GM12878 (cell line): ENCODE measurements around the gene TTLL4. TPM values are rescaled to one million over a fixed set of nuclear protein-coding genes. Genes with fewer than 3 reads are reported as not detected.

Source experiments
- ATAC-seq: fragments of 200-7000 bp; cut with Tn5 transposase; 3 replicates; pipeline ENCODE4 v1.9.1; 2020; ENCODE audit warnings: mild to moderate bottlenecking, moderate library complexity
- BruUV-seq: library from RNA; stranded (reverse); fragments of 400-500 nt; replicated peaks from 2 replicates; lab custom pipeline; 2021; lab: Mats Ljungman, UMichigan
- CTCF ChIA-PET: fragments of 300-600 bp; sonication (Branson Sonifier 250); formaldehyde crosslinking; extraction: SDS; loops from one replicate; lab custom pipeline; 2021; ENCODE audit warnings: inconsistent platforms; lab: Yijun Ruan, JAX
- POLR2A ChIA-PET: fragments of 350-600 bp; formaldehyde crosslinking; extraction: SDS; loops from one replicate; lab custom pipeline; 2021; ENCODE audit warnings: inconsistent platforms; lab: Charles Lee
- RAD21 ChIA-PET: fragments of 300-600 bp; sonication (Branson Sonifier 250); formaldehyde crosslinking; loops from one replicate; lab custom pipeline; 2023; ENCODE audit warnings: antibody characterized with exemption; ENCODE audit not compliant: unreplicated experiment; lab: Charles Lee
- SMC1A ChIA-PET: fragments of 300-600 bp; sonication (Branson Sonifier 250); formaldehyde crosslinking; loops from one replicate; lab custom pipeline; 2023; ENCODE audit not compliant: unreplicated experiment, uncharacterized antibody; lab: Charles Lee
- DNase-seq: peaks from one replicate; pipeline ENCODE4 v3.0.0-alpha.2; 2011; ENCODE audit warnings: low read depth, low spot score
- FAIRE-seq: peaks from 3 replicates; lab custom pipeline; 2011; peaks lifted over from hg19 to GRCh38; lab: Jason Lieb, UNC
- H2AFZ ChIP-seq: 2 replicates; pipeline ENCODE4 v1.6.0; 2011; ENCODE audit warnings: low read depth, low read length, control low read depth; ENCODE audit not compliant: control insufficient read depth
- H3K27ac ChIP-seq: 2 replicates; pipeline ENCODE4 v1.5.1; 2011; ENCODE audit warnings: control low read depth; ENCODE audit not compliant: control insufficient read depth, insufficient read depth
- H3K27me3 ChIP-seq, 2 experiments: replicated peaks in 1 of 2; 2 replicates each; pipeline versions ENCODE4 v1.6.0 to v1.6.1; 2011; ENCODE audit warnings: low read length in 1 of 2; ENCODE audit not compliant: control insufficient read depth in 2 of 2, insufficient read depth in 2 of 2
- H3K36me3 ChIP-seq, 2 experiments: 2 replicates each; pipeline ENCODE4 v1.5.1; 2011; ENCODE audit warnings: low read length in 1 of 2; ENCODE audit not compliant: control insufficient read depth in 2 of 2, insufficient read depth in 2 of 2
- H3K4me1 ChIP-seq: 2 replicates; pipeline ENCODE4 v1.6.1; 2011; ENCODE audit warnings: mild to moderate bottlenecking, low read length, moderate library complexity, mixed read lengths; ENCODE audit not compliant: control insufficient read depth, insufficient read depth
- H3K4me2 ChIP-seq: 2 replicates; pipeline ENCODE4 v1.6.0; 2011; ENCODE audit warnings: control low read depth; ENCODE audit not compliant: control insufficient read depth, insufficient read depth
- H3K4me3 ChIP-seq: fragments of 200-600 bp; sonication (generic); 2 replicates; pipeline ENCODE4 v1.5.1; 2016
- H3K79me2 ChIP-seq: 2 replicates; pipeline ENCODE4 v1.6.0; 2011; ENCODE audit warnings: low read length; ENCODE audit not compliant: control insufficient read depth, insufficient read depth
- H3K9ac ChIP-seq: 2 replicates; pipeline ENCODE4 v1.8.0; 2011; ENCODE audit warnings: low read length, control low read depth, mixed read lengths; ENCODE audit not compliant: control insufficient read depth, insufficient read depth
- H3K9me3 ChIP-seq: replicated peaks from 3 replicates; pipeline ENCODE4 v1.5.1; 2011; ENCODE audit warnings: mild to moderate bottlenecking, low read length; ENCODE audit not compliant: control insufficient read depth, insufficient read depth
- H4K20me1 ChIP-seq: 2 replicates; pipeline ENCODE4 v1.6.0; 2011; ENCODE audit not compliant: control insufficient read depth, insufficient read depth
- ATF3 ChIP-seq: IDR thresholded peaks from 2 replicates; pipeline ENCODE4 v1.6.1; 2011; ENCODE audit warnings: low read depth, mild to moderate bottlenecking, low read length, moderate library complexity, borderline replicate concordance; ENCODE audit errors: extremely low read depth
- BCL11A ChIP-seq: IDR thresholded peaks from 2 replicates; pipeline ENCODE4 v1.6.1; 2011; ENCODE audit warnings: low read depth, low read length
- BCL3 ChIP-seq: IDR thresholded peaks from 2 replicates; pipeline ENCODE4 v1.6.1; 2011; ENCODE audit warnings: borderline replicate concordance, low read depth, mild to moderate bottlenecking, moderate library complexity, low read length; ENCODE audit not compliant: insufficient read depth, poor library complexity, severe bottlenecking
- CBX5 ChIP-seq: sonication (generic); IDR thresholded peaks from 2 replicates; pipeline ENCODE4 v1.6.1; 2016; ENCODE audit warnings: low read depth, moderate library complexity, mild to moderate bottlenecking, inconsistent platforms
- DPF2 ChIP-seq: fragments of 450-650 bp; IDR thresholded peaks from 2 replicates; pipeline ENCODE4 v1.6.1; 2017; ENCODE audit warnings: mild to moderate bottlenecking
- EP300 ChIP-seq, 2 experiments: fragments of 150-350 bp in 1 of 2; IDR thresholded peaks; 2 replicates each; pipeline ENCODE4 v1.6.1; 2011 to 2012; ENCODE audit warnings: low read depth in 2 of 2, low read length in 2 of 2, borderline replicate concordance in 1 of 2, improper control_type of control experiment in 1 of 2, inconsistent platforms in 1 of 2; ENCODE audit not compliant: control insufficient read depth in 1 of 2
- JUNB ChIP-seq: IDR thresholded peaks from 2 replicates; pipeline ENCODE4 v1.6.1; 2016; ENCODE audit warnings: antibody characterized with exemption, mild to moderate bottlenecking
- KLF5 ChIP-seq: fragments of 450-650 bp; IDR thresholded peaks from 2 replicates; pipeline ENCODE4 v1.6.1; 2014; ENCODE audit warnings: mild to moderate bottlenecking; ENCODE audit not compliant: partially characterized antibody
- MEF2B ChIP-seq: fragments of 450-650 bp; IDR thresholded peaks from 2 replicates; pipeline ENCODE4 v1.6.1; 2018; ENCODE audit warnings: mild to moderate bottlenecking, moderate library complexity; ENCODE audit not compliant: partially characterized antibody, poor library complexity, severe bottlenecking
- RCOR1 ChIP-seq: conservative IDR thresholded peaks from 2 replicates; pipeline ENCODE4 v1.6.1; 2012; ENCODE audit warnings: low read depth, low read length, improper control_type of control experiment
- SPI1 ChIP-seq: IDR thresholded peaks from 2 replicates; pipeline ENCODE4 v1.6.1; 2011; ENCODE audit warnings: low read depth, mild to moderate bottlenecking, low read length, moderate library complexity, borderline replicate concordance; ENCODE audit not compliant: insufficient read depth
- SRF ChIP-seq, 2 experiments: IDR thresholded peaks; 2 replicates each; pipeline ENCODE4 v1.6.1; 2011; ENCODE audit warnings: low read depth in 2 of 2, low read length in 2 of 2, mild to moderate bottlenecking in 1 of 2, moderate library complexity in 1 of 2
- TCF7 ChIP-seq: IDR thresholded peaks from 2 replicates; pipeline ENCODE4 v1.6.1; 2014; ENCODE audit warnings: antibody characterized with exemption, borderline replicate concordance
- YY1 ChIP-seq: IDR thresholded peaks from 2 replicates; pipeline ENCODE4 v1.6.1; 2011; ENCODE audit warnings: low read depth, mild to moderate bottlenecking, low read length
- ZNF207 ChIP-seq: fragments of 450-650 bp; IDR thresholded peaks from 2 replicates; pipeline ENCODE4 v1.6.1; 2014; ENCODE audit warnings: antibody characterized with exemption, mild to moderate bottlenecking, borderline replicate concordance
- ZNF217 ChIP-seq: fragments of 450-650 bp; IDR thresholded peaks from 2 replicates; pipeline ENCODE4 v1.6.1; 2017; ENCODE audit warnings: antibody characterized with exemption, mild to moderate bottlenecking
- WGBS: methylation state at CpG from one replicate; pipeline ENCODE4 v1.1.6; 2016; ENCODE audit warnings: low lambda C conversion rate; ENCODE audit not compliant: insufficient replicate concordance, insufficient coverage; ENCODE audit errors: missing lambda C conversion rate; 5-methylcytosine and 5-hydroxymethylcytosine counted together
- in situ Hi-C: fragments of 300-500 bp; cut with MboI; formaldehyde crosslinking; loops from 9 replicates; pipeline ENCODE4 v1.14.3; 2018; ENCODE audit warnings: mixed read lengths
- intact Hi-C: fragments of 100-400 bp; cut with micrococcal nuclease; formaldehyde crosslinking; loops from one replicate; pipeline ENCODE4 v1.14.2; 2022; ENCODE audit not compliant: unreplicated experiment
- polyA plus RNA-seq, 11 experiments: library from polyadenylated mRNA; depleted of rRNA in 4 of 11; unstranded in 6 of 11; stranded (reverse) in 5 of 11; fragments of >200 nt; fragmentation: Nextera tagmentation in 4 of 11; fragmentation: Illumina TruSeq in 1 of 11; extraction: Ambion mirVana in 4 of 11; extraction: Trizol in 1 of 11; gene quantifications; 1 replicate in 1 of 11; 2 replicates in 10 of 11; pipeline versions ENCODE4 v1.2.1 to v1.2.3, GENCODE V29; 2011 to 2016; ENCODE audit warnings: inconsistent platforms in 2 of 11, missing spikeins in 2 of 11, low read depth in 1 of 11
- total RNA-seq, 4 experiments: library from RNA; depleted of rRNA in 3 of 4; stranded (reverse); fragments of >200 nt in 3 of 4; fragmentation: Illumina TruSeq in 1 of 4; extraction: Trizol in 1 of 4; gene quantifications; 2 replicates each; pipeline versions ENCODE4 v1.2.1 to v1.2.3, GENCODE V29; 2013 to 2021
- TF ChIP-seq, protein P1 (sequence below): IDR thresholded peaks from 2 replicates; pipeline ENCODE4 v1.6.1; 2011; ENCODE audit warnings: mild to moderate bottlenecking, low read depth, low read length, moderate library complexity; ENCODE audit not compliant: insufficient replicate concordance

The TTLL4 gene
- total and polyA plus RNA-seq, 10 of the 15 experiments (the other 5 are each of a cell fraction or from before 2014, with no cell fraction given), result 16.6 to 63.1 (median 32.9) TPM

DNA sequence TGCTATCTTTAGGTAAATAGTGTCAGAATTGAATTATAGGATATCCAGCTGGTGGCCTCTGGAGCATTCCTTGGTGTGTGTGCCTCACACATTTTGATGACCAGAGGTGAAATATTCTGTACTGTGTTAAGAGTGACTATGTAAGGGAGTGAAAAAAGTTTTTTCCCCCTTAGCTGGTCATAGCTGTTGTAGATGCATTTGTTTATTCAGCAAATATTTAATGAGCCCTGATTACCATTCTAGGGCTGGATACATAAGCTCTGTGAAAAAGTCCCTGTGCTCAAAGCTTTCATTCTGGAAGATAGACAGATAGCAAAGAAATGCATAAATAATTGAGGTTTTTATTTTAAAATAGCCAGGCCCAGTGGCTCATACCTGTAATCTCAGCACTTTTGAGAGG, 10.9 kb downstream of the TTLL4 start (continued):
- TF ChIP-seq BCL3 (no peak), EP300 (IDR thresholded peaks at IDR 0.05; ENCODE audit: borderline replicate concordance in 1 of 2, control insufficient read depth in 1 of 2, low read depth in 2 of 2, low read length in 2 of 2) (no peak), DPF2 (no peak), BCL11A (no peak), SRF (IDR thresholded peaks at IDR 0.05; ENCODE audit: low read depth in 2 of 2, low read length in 2 of 2) (no peak)

DNA sequence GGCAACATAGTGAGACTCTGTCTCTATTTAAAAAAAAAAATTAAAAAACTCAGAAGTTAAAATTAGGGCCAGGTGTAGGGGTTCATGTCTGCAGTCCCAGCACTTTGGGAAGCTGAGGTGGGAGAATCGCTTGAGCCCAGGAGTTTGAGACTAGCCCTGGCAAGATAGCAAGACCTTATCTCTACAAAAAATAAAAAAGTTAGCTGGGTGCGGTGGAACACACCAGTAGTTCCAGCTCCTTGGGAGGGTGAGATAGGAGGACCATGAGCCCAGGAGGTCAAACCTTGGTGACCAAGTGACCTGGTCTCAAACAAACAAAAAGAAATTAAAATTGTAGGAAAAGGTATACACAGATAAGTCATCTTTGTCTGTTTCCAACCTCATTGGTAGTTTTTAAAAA, 11.3 kb downstream of the TTLL4 start:
- TF ChIP-seq ZNF217 (no peak), ZNF207 (no peak), CBX5 (no peak), YY1 (no peak), MEF2B (no peak), JUNB (no peak), ATF3 (no peak), TCF7 (no peak), SPI1 (no peak), KLF5 (no peak), RCOR1 (no peak)
- TF ChIP-seq, protein P1, sequence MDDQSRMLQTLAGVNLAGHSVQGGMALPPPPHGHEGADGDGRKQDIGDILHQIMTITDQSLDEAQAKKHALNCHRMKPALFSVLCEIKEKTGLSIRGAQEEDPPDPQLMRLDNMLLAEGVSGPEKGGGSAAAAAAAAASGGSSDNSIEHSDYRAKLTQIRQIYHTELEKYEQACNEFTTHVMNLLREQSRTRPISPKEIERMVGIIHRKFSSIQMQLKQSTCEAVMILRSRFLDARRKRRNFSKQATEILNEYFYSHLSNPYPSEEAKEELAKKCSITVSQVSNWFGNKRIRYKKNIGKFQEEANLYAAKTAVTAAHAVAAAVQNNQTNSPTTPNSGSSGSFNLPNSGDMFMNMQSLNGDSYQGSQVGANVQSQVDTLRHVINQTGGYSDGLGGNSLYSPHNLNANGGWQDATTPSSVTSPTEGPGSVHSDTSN, result no peak
- intact Hi-C loops (no loop called here), in situ Hi-C loops (no loop called here)
- no peak for FAIRE-seq
- ChIA-PET RAD21 (interaction anchor here (1.0 to 1.9 kb wide), 4 partner anchors 11 to 176 kb away, joined by 3 to 6 read pairs (median 3); partner anchors contain the start of gene TTLL4), CTCF (interaction anchor here (1.1 to 2.6 kb wide), 8 partner anchors 10 to 206 kb away, joined by 3 to 15 read pairs (median 4); partner anchors contain the start of gene TTLL4), SMC1A (interaction anchor here (1.1 to 2.3 kb wide), 3 partner anchors 9 to 50 kb away, joined by 3 to 9 read pairs (median 4); partner anchors contain the start of genes RNF25 and STK36), POLR2A (interaction anchor here (0.8 to 1.9 kb wide), 2 partner anchors 10 kb away, joined by 3 to 10 read pairs; no protein-coding TSS in a partner anchor)
- Histone ChIP-seq H2AFZ (no peak overlapping the region), H3K9me3 (peaks cover 5% of the 10 kb centered on the region; the same call in 2 of the 3 replicates), H3K4me3 (no peak overlapping the region), H3K9ac (no peak overlapping the region), H3K79me2 (peaks cover 10% of the 10 kb centered on the region), H3K4me1 (no peaks in the 10 kb centered on the region), H3K27me3 (no peaks in the 10 kb centered on the region), H3K4me2 (no peak overlapping the region), H3K36me3 (peaks cover 1 to 4% of the 10 kb centered on the region in 2 experiments; a peak in 2 of 4 replicates), H3K27ac (no peak overlapping the region), H4K20me1 (no peaks in the 10 kb centered on the region; the same call in 1 of the 2 replicates)
- no TSS peak for BruUV-seq
- DNase-seq, result no peak
- no peak for ATAC-seq
- WGBS, result 80% methylated on average over 2 of the region's 2 CpGs
